Tibial nerve (tissue), 4 donors: ENCODE measurements around the gene NMT1.
A peak's percentile ranks its signal among the peaks of the same experiment; 100 is the strongest.

Experiments
- EP300 ChIP-seq, 2 donors: sonication (generic); formaldehyde crosslinking; IDR thresholded peaks; one replicate each; pipeline ENCODE4 v1.6.1; 2017; ENCODE audit warnings: antibody characterized with exemption in 2 of 2, mild to moderate bottlenecking in 1 of 2
- POLR2A ChIP-seq, 2 donors: fragments of 450-650 bp; IDR thresholded peaks; one replicate each; pipeline ENCODE4 v1.6.1; 2017; ENCODE audit warnings: antibody characterized with exemption in 2 of 2, mild to moderate bottlenecking in 2 of 2, moderate library complexity in 2 of 2
- TF ChIP-seq, protein P1 (sequence below), 5 experiments: fragments of 200-600 bp in 3 of 5; fragments of 450-650 bp in 2 of 5; sonication (generic) in 3 of 5; IDR thresholded peaks; one replicate each; pipeline ENCODE4 v1.5.1; 2016 to 2019; ENCODE audit warnings: antibody characterized with exemption in 5 of 5, mild to moderate bottlenecking in 3 of 5, moderate library complexity in 2 of 5

DNA sequence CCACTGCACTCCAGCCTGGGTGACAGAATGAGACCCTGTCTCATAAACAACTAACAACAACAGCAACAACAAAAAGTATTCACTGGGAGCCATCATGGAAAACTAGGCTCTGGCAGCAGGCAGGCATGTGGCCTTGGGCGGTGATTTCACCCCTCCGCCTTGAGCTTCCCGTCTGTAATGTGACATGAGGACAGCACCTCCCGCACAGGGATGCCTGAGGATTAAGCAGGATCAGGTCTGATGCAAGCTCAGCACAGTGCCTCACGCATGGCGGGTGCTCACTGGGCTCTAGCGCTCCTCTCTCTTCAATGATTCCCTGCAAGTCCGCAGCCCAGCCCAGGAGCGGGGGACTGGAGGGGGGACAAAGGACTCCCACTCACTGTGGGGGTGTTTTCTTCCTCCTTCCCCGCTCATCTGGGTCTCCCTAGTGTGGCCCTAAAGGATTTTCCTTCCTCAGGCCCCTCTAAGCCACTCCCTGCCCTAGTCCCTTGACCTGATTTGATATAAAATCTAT, 68.4 kb downstream of the NMT1 start:
- TF ChIP-seq, protein P1, sequence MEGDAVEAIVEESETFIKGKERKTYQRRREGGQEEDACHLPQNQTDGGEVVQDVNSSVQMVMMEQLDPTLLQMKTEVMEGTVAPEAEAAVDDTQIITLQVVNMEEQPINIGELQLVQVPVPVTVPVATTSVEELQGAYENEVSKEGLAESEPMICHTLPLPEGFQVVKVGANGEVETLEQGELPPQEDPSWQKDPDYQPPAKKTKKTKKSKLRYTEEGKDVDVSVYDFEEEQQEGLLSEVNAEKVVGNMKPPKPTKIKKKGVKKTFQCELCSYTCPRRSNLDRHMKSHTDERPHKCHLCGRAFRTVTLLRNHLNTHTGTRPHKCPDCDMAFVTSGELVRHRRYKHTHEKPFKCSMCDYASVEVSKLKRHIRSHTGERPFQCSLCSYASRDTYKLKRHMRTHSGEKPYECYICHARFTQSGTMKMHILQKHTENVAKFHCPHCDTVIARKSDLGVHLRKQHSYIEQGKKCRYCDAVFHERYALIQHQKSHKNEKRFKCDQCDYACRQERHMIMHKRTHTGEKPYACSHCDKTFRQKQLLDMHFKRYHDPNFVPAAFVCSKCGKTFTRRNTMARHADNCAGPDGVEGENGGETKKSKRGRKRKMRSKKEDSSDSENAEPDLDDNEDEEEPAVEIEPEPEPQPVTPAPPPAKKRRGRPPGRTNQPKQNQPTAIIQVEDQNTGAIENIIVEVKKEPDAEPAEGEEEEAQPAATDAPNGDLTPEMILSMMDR (IDR thresholded peaks at IDR 0.05), result no peak
- peak in 1 of 2 donors; percentile 24 for TF ChIP-seq EP300 (IDR thresholded peaks at IDR 0.05)
- no peak for TF ChIP-seq POLR2A (IDR thresholded peaks at IDR 0.05)
